Measurements from ENCODE around the gene PACSIN2. TPM values are rescaled to one million over a fixed set of nuclear protein-coding genes. Genes with fewer than 3 reads are reported as not detected.
"Not testable (repeated sequence)": the region's sequence is repeated elsewhere in the genome, so short reads cannot be mapped to it uniquely, and the experiment has no call there.

Gene PACSIN2
- total RNA-seq, 1 donor from 2014 or later: 33.4 TPM

- intact Hi-C loops (cut with micrococcal nuclease): no loop called here
Observed at GRCh38 chr22:42928969-42929837, 85.7 kb downstream of the PACSIN2 start.

GRCh38 chr22:42927966-42928365 lies 87.0 kb downstream of the PACSIN2 start:
- intact Hi-C loops (cut with micrococcal nuclease): no loop called here

- intact Hi-C loops (cut with micrococcal nuclease): no loop called here
Observed at GRCh38 chr22:42926768-42927167, 88.2 kb downstream of the PACSIN2 start.

- intact Hi-C loops (cut with micrococcal nuclease): no loop called here
Observed at GRCh38 chr22:42926104-42926503, 88.8 kb downstream of the PACSIN2 start.

GRCh38 chr22:42925598-42925997 lies 89.4 kb downstream of the PACSIN2 start:
- intact Hi-C loops (cut with micrococcal nuclease): no loop called here

GRCh38 chr22:42925031-42925430 lies 89.9 kb downstream of the PACSIN2 start:
- intact Hi-C loops (cut with micrococcal nuclease): not testable (repeated sequence)

GRCh38 chr22:42924436-42924835 lies 90.5 kb downstream of the PACSIN2 start:
- intact Hi-C loops (cut with micrococcal nuclease): no loop called here

- intact Hi-C loops (cut with micrococcal nuclease): no loop called here
Observed at GRCh38 chr22:42922374-42923191, 92.4 kb downstream of the PACSIN2 start.

GRCh38 chr22:42920101-42920820 lies 94.7 kb downstream of the PACSIN2 start:
- intact Hi-C loops (cut with micrococcal nuclease): no loop called here

- intact Hi-C loops (cut with micrococcal nuclease): no loop called here
Observed at GRCh38 chr22:42919199-42919598, 95.8 kb downstream of the PACSIN2 start.

- intact Hi-C loops (cut with micrococcal nuclease): no loop called here
Observed at GRCh38 chr22:42918500-42918899, 96.4 kb downstream of the PACSIN2 start.

GRCh38 chr22:42917358-42917757 lies 97.6 kb downstream of the PACSIN2 start:
- intact Hi-C loops (cut with micrococcal nuclease): not testable (repeated sequence)

GRCh38 chr22:42915980-42916765 lies 98.8 kb downstream of the PACSIN2 start:
- intact Hi-C loops (cut with micrococcal nuclease): no loop called here

- intact Hi-C loops (cut with micrococcal nuclease): no loop called here
Observed at GRCh38 chr22:42914511-42915076, 100.4 kb downstream of the PACSIN2 start.

GRCh38 chr22:42913874-42914510 lies 101.0 kb downstream of the PACSIN2 start:
- intact Hi-C loops (cut with micrococcal nuclease): no loop called here

- intact Hi-C loops (cut with micrococcal nuclease): no loop called here
Observed at GRCh38 chr22:42912059-42912458, 102.9 kb downstream of the PACSIN2 start.

- intact Hi-C loops (cut with micrococcal nuclease): no loop called here
Observed at GRCh38 chr22:42910221-42910942, 104.6 kb downstream of the PACSIN2 start.

- intact Hi-C loops (cut with micrococcal nuclease): no loop called here
Observed at GRCh38 chr22:42909363-42910058, 105.4 kb downstream of the PACSIN2 start.

- intact Hi-C loops (cut with micrococcal nuclease): no loop called here
Observed at GRCh38 chr22:42908374-42908746, 106.6 kb downstream of the PACSIN2 start.

Measured in T-helper 2 cell treated with Interferon-gamma antibody and Interleukin-4, amounts not matched to agents 100 ng/mL and 5 ng/mL, for 36 hours (primary cell).